HepG2 (cell line): ENCODE results near the gene GDF9. TPM values are rescaled to one million over a fixed set of nuclear protein-coding genes. Genes with fewer than 3 reads are reported as not detected.

Source experiments
- AKNA ChIP-seq: sonication (generic); formaldehyde crosslinking; IDR thresholded peaks from 2 replicates; pipeline ENCODE4 v1.4.0; 2020; ENCODE audit warnings: missing genetic modification reagents, borderline replicate concordance
- ARID4A ChIP-seq: sonication (generic); formaldehyde crosslinking; IDR thresholded peaks from 2 replicates; pipeline ENCODE4 v1.5.0; 2020; ENCODE audit warnings: mild to moderate bottlenecking, missing genetic modification reagents, borderline replicate concordance
- ATF1 ChIP-seq: IDR thresholded peaks from 2 replicates; pipeline ENCODE4 v1.6.1; 2016; ENCODE audit warnings: mild to moderate bottlenecking, control low read depth
- ATF7-NPFF ChIP-seq: sonication (generic); formaldehyde crosslinking; IDR thresholded peaks from 2 replicates; pipeline ENCODE4 v1.8.1; 2023; ENCODE audit warnings: mild to moderate bottlenecking, low read depth, missing genetic modification reagents, moderate library complexity
- ELF1 ChIP-seq: sonication (generic); formaldehyde crosslinking; IDR thresholded peaks from 2 replicates; pipeline ENCODE4 v1.4.0; 2020; ENCODE audit warnings: missing genetic modification reagents
- FOXK2 ChIP-seq: fragments of 450-650 bp; IDR thresholded peaks from 2 replicates; pipeline ENCODE4 v1.6.1; 2016
- GLMP ChIP-seq: sonication (generic); formaldehyde crosslinking; IDR thresholded peaks from 2 replicates; pipeline ENCODE4 v1.9.0; 2021; ENCODE audit warnings: missing genetic modification reagents, mild to moderate bottlenecking, borderline replicate concordance
- JUNB ChIP-seq: sonication (generic); formaldehyde crosslinking; IDR thresholded peaks from 2 replicates; pipeline ENCODE4 v1.8.0; 2022; ENCODE audit warnings: missing genetic modification reagents, mild to moderate bottlenecking, borderline replicate concordance
- NFKBIZ ChIP-seq: IDR thresholded peaks from 2 replicates; pipeline ENCODE4 v1.6.1; 2018; ENCODE audit warnings: missing genetic modification reagents, missing compliant biosample characterization
- SRF ChIP-seq: IDR thresholded peaks from 2 replicates; pipeline ENCODE4 v1.6.1; 2011; ENCODE audit warnings: mild to moderate bottlenecking, low read depth, low read length, moderate library complexity
- SUZ12 ChIP-seq: fragments of 150-350 bp; IDR thresholded peaks from 2 replicates; pipeline ENCODE4 v1.6.1; 2014; ENCODE audit warnings: low read depth, low read length
- ZBTB3 ChIP-seq: sonication (generic); formaldehyde crosslinking; IDR thresholded peaks from 2 replicates; pipeline ENCODE4 v1.4.0; 2020; ENCODE audit warnings: low read depth, mild to moderate bottlenecking, moderate library complexity, missing genetic modification reagents, borderline replicate concordance
- ZFP36L1 ChIP-seq: sonication (generic); formaldehyde crosslinking; IDR thresholded peaks from 2 replicates; pipeline ENCODE4 v1.8.0; 2022; ENCODE audit warnings: mild to moderate bottlenecking, missing genetic modification reagents, moderate library complexity
- ZKSCAN8 ChIP-seq: IDR thresholded peaks from 2 replicates; pipeline ENCODE4 v1.6.1; 2016; ENCODE audit warnings: borderline replicate concordance, missing genetic modification reagents, missing compliant biosample characterization
- ZNF256 ChIP-seq: sonication (generic); formaldehyde crosslinking; conservative IDR thresholded peaks from 2 replicates; pipeline ENCODE4 v1.4.0; 2020; ENCODE audit warnings: missing genetic modification reagents
- ZNF430 ChIP-seq: sonication (generic); formaldehyde crosslinking; IDR thresholded peaks from 2 replicates; pipeline ENCODE4 v1.9.0; 2021; ENCODE audit warnings: mild to moderate bottlenecking, missing genetic modification reagents
- ZNF570 ChIP-seq: sonication (generic); formaldehyde crosslinking; IDR thresholded peaks from 2 replicates; pipeline ENCODE4 v1.4.0; 2020; ENCODE audit warnings: mild to moderate bottlenecking, missing genetic modification reagents, borderline replicate concordance
- polyA plus RNA-seq, 8 experiments: library from polyadenylated mRNA; depleted of rRNA in 3 of 8; stranded (reverse) in 7 of 8; unstranded in 1 of 8; fragments of >200 nt; fragmentation: Illumina TruSeq in 4 of 8; extraction: Trizol in 4 of 8; gene quantifications; 2 replicates each; pipeline versions ENCODE4 v1.2.1 to v1.2.3, GENCODE V29; 2011 to 2016; ENCODE audit warnings: low read depth in 4 of 8, missing spikeins in 1 of 8, mixed read lengths in 1 of 8; ENCODE audit not compliant: insufficient read depth in 1 of 8
- total RNA-seq, 5 experiments: library from RNA; depleted of rRNA; stranded (reverse); fragments of >200 nt; fragmentation: Illumina TruSeq; extraction: Trizol; gene quantifications; 2 replicates each; pipeline ENCODE4 v1.2.3, GENCODE V29; 2016; ENCODE audit warnings: low read depth in 1 of 5
- TF ChIP-seq, protein P1 (sequence below): sonication (generic); formaldehyde crosslinking; IDR thresholded peaks from 2 replicates; pipeline ENCODE4 v1.8.0; 2022; ENCODE audit warnings: mild to moderate bottlenecking, missing genetic modification reagents, moderate library complexity

The GDF9 gene
- total and polyA plus RNA-seq, 2 of the 13 experiments (the other 11 are each of a cell fraction or from before 2014, with no cell fraction given) = 0.33 to 0.38 TPM

GRCh38 chr5:132866342-132867045 lies at the start of gene GDF9, which contains the start of gene UQCRQ (continued):
- TF ChIP-seq ARID4A (peak; percentile 92), ELF1 (CRISPR knock-in tag) (peak; percentile 71; the same call in 1 of the 2 replicates), ZKSCAN8 (peak; percentile 59; the same call in 1 of the 2 replicates), ZNF570 (CRISPR knock-in tag) (no peak), ZBTB3 (no peak), ATF1 (CRISPR knock-in tag) (peak; percentile 92), FOXK2 (peak; percentile 82), ATF7-NPFF (CRISPR knock-in tag) (no peak; the same call in 1 of the 2 replicates), JUNB (CRISPR knock-in tag) (peak; percentile 42; the same call in 1 of the 2 replicates), NFKBIZ (0 out of 2 replicates have a peak, but pooled peaks have one; percentile 14), SUZ12 (no peak), ZNF430 (CRISPR knock-in tag) (peak; percentile 74; the same call in 1 of the 2 replicates), ZFP36L1 (CRISPR knock-in tag) (no peak), SRF (no peak), GLMP (CRISPR knock-in tag) (no peak), AKNA (CRISPR knock-in tag) (no peak), ZNF256 (CRISPR knock-in tag) (no peak; the same call in 1 of the 2 replicates)
- TF ChIP-seq, protein P1, sequence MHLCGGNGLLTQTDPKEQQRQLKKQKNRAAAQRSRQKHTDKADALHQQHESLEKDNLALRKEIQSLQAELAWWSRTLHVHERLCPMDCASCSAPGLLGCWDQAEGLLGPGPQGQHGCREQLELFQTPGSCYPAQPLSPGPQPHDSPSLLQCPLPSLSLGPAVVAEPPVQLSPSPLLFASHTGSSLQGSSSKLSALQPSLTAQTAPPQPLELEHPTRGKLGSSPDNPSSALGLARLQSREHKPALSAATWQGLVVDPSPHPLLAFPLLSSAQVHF (CRISPR knock-in tag) = peak; percentile 57; the same call in 1 of the 2 replicates
